ENCODE measurements around the gene OTOGL.

- TF ChIP-seq EZH2 (IDR thresholded peaks at IDR 0.05; ENCODE audit: low read length, unreplicated experiment) (no peak), CTCF (conservative IDR thresholded peaks at IDR 0.05; ENCODE audit: low read depth, low read length) (no peak), EZH2phosphoT487 (IDR thresholded peaks at IDR 0.05; ENCODE audit: borderline replicate concordance, low read length) (no peak)
Measured at GRCh38 chr12:80233926-80234325, 134.6 kb downstream of the OTOGL start.

Measured in PC-3 (cell line).